Measurements from ENCODE around the gene NOXO1.
"Not testable (repeated sequence)": the region's sequence is repeated elsewhere in the genome, so short reads cannot be mapped to it uniquely, and the experiment has no call there.

The NOXO1 gene

DNA sequence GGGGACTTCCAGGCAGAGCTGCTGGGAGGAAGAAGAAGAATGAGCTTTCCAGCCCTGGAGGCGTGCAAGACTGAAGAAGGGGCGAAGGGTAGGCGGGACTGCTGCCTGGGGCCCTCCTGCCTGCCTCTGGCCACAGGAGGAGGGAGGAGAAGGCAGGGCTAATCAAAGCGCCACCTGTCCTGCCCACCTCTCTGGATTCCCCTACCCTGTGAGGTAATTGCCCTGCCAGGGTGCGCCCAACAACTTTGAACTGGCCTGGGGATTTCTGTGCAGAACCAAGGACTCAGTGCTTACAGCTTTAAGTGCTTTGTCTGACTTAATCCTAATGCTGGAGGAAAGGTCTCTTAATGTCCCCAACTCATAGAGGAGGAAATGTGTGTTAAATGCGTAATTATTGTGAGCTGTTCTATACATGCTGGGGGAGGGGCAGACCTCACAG is at the start of gene NOXO1:
Gene NOXO1 (minus strand): TSS at position 72 of the 439 bp plus-strand sequence. CDS start 290 bp downstream, outside the sequence.
- DNase-seq (ENCODE audit: low read depth): no peak

GRCh38 chr16:2030036-2030435 is 48.8 kb upstream of the NOXO1 start:
- no peak for DNase-seq (ENCODE audit: low read depth)

DNA sequence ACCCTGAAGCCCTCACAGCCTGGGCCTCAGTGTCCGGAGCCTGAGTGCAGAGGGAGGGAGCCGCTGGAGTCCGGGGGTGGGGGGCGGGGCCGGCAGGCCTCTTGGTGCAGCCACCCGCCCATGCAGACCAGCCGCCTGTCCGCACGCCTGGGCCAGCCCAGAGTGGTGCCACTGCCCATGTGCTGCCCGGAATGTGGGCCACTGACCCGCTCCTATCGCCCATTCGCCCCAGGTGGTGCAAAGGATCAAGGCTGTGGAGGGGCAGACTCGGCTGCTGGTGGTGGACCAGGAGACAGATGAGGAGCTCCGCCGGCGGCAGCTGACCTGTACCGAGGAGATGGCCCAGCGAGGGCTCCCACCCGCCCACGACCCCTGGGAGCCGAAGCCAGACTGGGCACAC is 48.1 kb upstream of the NOXO1 start:
- no peak for DNase-seq (ENCODE audit: low read depth)

DNA sequence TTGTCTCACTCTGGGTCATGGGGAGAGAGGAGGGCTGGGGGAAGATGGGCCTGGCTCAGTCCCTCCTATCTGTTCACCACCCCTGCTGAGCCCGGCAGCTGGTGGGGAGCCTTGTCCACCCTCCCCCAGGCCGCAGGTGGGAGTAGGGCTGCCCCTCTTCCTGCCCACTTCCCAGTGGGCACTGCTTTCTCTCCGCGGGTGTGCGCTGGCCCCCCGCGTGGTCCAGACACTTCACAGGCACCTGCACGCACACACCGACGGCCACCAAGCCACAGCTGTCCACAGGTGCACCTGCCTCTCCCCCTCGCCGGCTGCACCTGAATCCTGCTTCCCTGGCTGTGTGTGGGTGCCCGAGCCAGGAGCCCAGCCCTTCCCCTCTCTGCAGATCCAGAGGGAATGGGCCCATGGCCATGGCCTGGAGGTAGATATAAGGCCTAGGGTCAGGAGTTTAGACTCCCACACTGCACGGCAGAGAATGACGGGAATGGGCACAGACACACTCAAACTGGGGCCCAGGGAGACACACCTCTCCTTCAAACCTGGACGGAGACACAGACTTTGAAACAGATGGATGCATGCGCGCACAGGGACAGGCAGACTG is 47.5 kb upstream of the NOXO1 start:
- DNase-seq (ENCODE audit: low read depth): no peak

DNA sequence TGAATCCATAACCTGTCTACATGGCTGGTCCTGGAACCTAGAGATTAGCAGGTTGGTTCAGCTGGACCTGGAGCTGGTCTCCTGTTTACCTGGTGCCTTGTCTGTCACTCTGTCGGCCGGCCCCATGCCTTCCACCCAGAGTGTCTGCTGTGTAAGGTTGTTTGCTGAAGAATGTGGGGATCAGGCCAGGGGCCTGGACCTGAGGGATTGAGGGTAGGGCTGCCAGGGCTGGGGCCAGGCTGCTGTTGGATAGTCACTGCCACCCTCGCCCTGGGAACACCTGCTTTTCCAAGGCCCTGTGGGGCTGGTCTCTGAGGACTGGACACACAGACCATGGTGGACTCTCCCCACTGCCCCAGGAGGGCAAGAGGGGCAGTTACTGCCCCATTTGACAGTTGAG is 46.9 kb upstream of the NOXO1 start:
- no peak for DNase-seq (ENCODE audit: low read depth)

DNA sequence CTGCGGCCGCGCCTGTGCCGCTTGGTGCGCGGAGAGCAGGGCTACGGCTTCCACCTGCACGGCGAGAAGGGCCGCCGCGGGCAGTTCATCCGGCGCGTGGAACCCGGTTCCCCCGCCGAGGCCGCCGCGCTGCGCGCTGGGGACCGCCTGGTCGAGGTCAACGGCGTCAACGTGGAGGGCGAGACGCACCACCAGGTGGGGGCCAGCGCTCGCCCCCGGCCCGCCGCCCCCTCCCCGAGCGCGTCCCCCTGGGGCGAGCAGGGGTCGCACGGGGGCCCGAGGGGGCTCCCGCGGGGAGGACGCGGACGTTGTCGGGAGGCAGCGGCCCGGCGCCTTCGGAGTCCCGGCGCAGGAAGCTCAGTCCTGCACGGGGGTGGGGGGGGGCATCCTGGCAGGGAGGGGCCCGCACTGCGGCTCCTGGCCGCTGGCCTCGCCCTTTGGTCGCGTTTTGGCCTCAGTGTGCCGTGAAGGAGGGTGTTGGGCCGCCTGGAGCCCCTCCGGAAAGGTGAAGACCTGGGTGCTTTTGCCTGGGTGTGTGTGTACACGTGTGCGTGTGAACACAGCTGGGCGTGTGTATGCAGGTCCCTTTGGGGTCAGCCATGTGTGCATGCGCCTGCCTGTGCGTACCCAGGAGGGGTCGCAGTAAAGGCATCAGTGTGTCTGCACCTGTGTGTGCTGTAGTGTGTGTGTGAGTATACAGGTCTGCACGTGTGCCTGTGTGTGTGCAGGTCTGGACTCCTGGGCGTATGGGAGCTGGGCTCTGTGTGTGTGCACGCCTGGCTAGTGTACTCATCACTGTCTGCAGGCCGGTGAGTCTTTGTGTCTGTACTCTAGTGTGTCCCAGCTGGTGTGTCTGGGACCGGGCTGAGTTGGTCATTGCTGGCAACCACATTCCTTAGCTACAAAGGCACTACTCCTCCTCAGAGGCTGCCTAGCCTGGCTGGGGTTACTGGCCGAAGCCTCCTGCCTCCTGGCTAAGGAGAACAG is 46.0 kb upstream of the NOXO1 start:
- DNase-seq (ENCODE audit: low read depth): no peak

DNA sequence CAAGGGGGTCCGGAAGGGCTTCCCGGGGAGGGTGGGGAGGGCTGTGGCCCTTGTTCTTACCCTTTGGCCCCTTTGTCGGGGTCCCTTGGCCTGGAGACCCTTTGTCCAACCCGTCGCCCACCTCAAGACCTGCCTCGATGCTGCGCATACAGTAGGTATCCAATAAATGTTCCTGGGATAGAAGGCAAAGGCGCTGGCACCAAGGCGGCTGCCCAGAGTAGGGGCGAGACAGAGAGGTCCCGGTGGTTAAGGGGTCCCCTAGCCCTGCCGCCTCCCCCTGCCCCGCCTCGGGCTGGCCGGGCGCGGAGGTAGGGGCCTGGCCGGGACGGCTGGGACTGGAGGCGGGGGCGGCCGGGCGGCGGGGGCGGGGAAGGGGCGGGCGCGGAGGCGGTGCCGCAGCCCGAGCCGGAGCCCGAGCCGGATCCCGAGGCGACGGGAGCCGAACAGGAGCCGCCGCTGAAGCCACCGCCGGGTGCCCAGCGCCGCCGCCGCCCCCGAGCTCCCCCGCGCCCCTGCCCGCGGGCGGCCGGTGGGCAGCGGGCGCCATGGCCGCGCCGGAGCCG is 45.3 kb upstream of the NOXO1 start, which contains the start of gene NHERF2:
Gene NHERF2 (plus strand): TSS at position 442 of the 563 bp plus-strand sequence. CDS start 104 bp downstream, at position 546.
- no peak for DNase-seq (ENCODE audit: low read depth)

DNA sequence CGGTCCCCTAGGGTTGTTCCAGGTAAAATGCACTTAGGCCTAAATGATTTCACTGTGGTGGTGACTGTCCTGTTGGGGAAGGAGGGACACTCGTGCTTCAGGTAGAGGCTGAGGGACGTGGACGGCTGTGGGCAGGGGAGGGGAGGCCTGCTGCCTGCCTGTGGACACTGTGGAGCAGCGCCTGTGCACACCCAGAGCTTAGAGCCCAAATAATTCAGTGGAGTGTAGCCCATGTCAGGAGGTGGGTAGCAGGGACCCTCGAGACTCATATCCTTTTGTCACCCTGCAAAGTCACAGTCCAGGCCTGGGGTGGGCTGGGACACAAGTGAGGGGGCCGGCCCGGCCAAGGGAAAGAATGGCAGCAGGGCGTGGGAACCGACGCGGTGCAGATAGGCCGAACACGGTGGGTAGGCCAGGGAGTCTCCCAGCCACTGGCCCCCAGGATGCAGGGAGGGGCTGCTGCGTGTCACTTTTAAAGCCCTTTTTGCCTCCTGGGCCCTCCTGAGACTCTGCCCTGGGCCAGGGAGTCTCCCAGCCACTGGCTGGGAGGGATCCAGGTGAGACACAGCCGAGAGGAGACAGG is 44.7 kb upstream of the NOXO1 start:
- no peak for DNase-seq (ENCODE audit: low read depth)

GRCh38 chr16:2025251-2025650 is 44.0 kb upstream of the NOXO1 start:
- no peak for DNase-seq (ENCODE audit: low read depth)

DNA sequence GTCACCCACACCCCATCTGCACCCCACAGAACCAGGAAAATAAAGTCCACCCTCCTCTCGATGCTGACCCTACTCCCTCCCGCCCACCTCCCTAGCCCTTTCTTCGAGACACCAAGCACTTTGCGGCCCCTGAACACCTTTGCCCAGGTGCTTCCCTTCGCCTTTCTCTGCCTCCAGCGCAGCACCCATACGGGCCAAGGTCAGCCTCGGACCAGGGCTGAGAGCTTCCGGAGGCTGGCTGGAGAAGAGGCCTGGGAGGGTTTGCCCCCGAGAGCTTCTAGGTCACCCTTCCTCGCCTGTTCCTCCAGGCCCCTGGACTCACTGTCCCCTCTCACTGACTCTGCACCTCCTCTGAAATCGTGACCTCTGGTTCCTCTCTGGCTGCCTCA is 42.8 kb upstream of the NOXO1 start:
- no peak for DNase-seq (ENCODE audit: low read depth)

- peak; percentile 74 for DNase-seq (ENCODE audit: low read depth)
Measured at GRCh38 chr16:2023092-2024031, 42.1 kb upstream of the NOXO1 start.

- DNase-seq (ENCODE audit: low read depth): no peak
Measured at GRCh38 chr16:2022723-2023091, 41.4 kb upstream of the NOXO1 start.

DNA sequence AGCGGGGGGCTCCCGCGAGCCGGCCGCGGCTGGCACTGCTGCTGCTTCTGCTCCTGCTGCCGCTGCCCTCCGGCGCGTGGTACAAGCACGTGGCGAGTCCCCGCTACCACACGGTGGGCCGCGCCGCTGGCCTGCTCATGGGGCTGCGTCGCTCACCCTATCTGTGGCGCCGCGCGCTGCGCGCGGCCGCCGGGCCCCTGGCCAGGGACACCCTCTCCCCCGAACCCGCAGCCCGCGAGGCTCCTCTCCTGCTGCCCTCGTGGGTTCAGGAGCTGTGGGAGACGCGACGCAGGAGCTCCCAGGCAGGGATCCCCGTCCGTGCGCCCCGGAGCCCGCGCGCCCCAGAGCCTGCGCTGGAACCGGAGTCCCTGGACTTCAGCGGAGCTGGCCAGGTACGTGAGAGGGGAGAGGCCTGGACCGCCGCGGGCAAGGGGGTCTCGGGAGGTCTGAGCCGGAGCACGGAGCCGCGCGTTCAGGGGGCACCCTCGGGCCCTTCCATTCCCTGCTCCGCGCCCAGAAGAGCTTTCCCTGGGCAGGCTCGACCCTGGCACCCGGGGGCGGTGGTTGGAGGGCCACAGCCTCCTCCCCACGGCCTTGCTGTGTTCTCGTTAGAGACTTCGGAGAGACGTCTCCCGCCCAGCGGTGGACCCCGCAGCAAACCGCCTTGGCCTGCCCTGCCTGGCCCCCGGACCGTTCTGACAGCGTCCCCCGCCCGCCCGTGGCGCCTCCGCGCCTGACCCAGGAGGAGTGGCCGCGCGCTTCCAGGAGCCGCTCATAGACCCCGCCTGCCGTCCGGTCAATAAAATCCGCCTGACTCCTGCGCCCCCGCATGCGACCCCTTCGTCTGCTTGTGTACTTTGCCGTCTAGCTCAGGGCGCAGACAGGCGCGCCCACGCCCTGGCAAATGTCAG is 38.9 kb upstream of the NOXO1 start:
- DNase-seq (ENCODE audit: low read depth): no peak

- no peak for DNase-seq (ENCODE audit: low read depth)
Measured at GRCh38 chr16:2019518-2019920, 38.2 kb upstream of the NOXO1 start, which contains the start of gene NPW. Gene NPW, plus strand, starts transcription at chr16:2019785.

- DNase-seq (ENCODE audit: low read depth): no peak
Measured at GRCh38 chr16:2016407-2016922, 35.2 kb upstream of the NOXO1 start.

DNA sequence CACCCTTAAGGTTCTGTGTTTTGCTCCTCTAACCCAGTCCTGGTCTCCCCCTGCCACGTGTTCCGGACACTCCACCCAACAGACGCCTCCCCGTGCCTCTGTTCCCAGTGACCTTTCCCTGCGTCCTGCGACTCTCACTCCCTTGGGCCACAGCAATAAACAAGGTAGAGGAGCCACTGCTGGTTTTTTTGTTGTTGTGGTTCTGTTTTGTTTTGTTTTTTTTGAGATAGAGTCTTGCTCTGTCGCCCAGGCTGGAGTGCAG is 34.6 kb upstream of the NOXO1 start:
- no peak for DNase-seq (ENCODE audit: low read depth)

DNA sequence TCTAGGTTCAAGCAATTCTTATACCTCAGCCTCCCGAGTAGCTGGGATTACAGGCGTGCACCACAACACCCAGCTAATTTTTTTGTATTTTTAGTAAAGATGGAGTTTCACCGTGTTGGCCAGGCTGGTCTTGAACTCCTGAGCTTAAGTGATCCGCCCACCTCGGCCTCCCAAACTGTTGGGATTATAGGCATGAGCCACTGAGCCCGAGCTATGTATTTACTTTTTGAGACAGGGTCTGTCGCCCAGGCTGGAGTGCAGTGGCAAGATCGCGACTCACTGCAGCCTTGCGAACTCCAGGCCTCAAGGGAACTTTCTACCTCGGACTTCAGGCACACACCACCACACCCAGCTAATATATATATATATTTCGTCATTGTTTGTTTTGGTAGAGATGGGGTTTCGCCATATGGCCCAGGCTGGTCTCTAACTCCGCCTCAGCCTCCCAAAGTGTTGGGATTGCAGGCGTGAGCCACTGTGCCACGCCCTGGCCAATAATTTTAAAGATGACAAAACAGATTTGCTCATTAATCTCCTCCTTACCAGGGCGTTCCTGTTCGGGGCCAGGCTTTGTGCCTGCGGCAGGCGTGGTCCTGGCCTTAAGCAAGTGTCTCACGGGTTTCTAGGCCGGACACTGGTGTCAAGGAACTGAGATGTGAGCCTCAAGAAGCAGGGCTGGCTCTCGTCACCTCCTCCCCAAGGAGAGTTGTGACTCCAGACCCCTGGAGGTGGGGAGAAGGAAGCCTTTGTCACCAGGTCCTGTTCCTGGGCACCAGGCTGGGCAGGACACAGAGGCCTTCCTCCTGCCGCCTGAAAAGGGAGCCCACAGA is 34.1 kb upstream of the NOXO1 start:
- DNase-seq (ENCODE audit: low read depth): peak; percentile 70

- no peak for DNase-seq (ENCODE audit: low read depth)
Measured at GRCh38 chr16:2013527-2013926, 32.3 kb upstream of the NOXO1 start.

GRCh38 chr16:2011726-2012125 is 30.5 kb upstream of the NOXO1 start:
- not testable (repeated sequence) for DNase-seq (ENCODE audit: low read depth)
